ENCODE results near the gene NRF1. TPM values are rescaled to one million over a fixed set of nuclear protein-coding genes. Genes with fewer than 3 reads are reported as not detected.

The NRF1 gene
- total RNA-seq, 1 experiment from 2014 or later = 13.6 TPM

- Histone ChIP-seq H2AFZ (ENCODE audit: low read length) (no peak overlapping the region), H3K36me3 (ENCODE audit: low read depth, low read length) (no peaks in the 10 kb centered on the region; the same call in 1 of the 2 replicates), H3K4me2 (ENCODE audit: low read length) (no peak overlapping the region), H3K4me3 (ENCODE audit: low read length) (no peak overlapping the region), H3K4me1 (ENCODE audit: insufficient read depth, low read length) (peaks cover 4% of the 10 kb centered on the region; the same call in 1 of the 2 replicates), H4K20me1 (ENCODE audit: low read length) (no peaks in the 10 kb centered on the region), H3K9me2 (replicated peaks; ENCODE audit: low read length) (no peaks in the 10 kb centered on the region), H3F3A (ENCODE audit: low read length, unreplicated experiment) (no peaks in the 10 kb centered on the region), H3K27ac (ENCODE audit: low read length) (no peak overlapping the region), H3K79me2 (ENCODE audit: low read length) (no peaks in the 10 kb centered on the region), H3K9ac (ENCODE audit: low read length) (no peak overlapping the region), H3K9me3 (ENCODE audit: low read length) (no peaks in the 10 kb centered on the region), H3K27me3 (ENCODE audit: low read length) (no peaks in the 10 kb centered on the region)
- ChIA-PET POLR2A (ENCODE audit: unreplicated experiment) (interaction anchor here (0.7 kb wide), 1 partner anchor 56 kb away, joined by 4 read pairs; no protein-coding TSS in a partner anchor), CTCF (no interaction called here)
- DNase-seq (no peak), ATAC-seq (no peak)
- no TSS peak for BruUV-seq (replicated peaks)
- TF ChIP-seq CTCF (conservative IDR thresholded peaks at IDR 0.05; ENCODE audit: low read depth, low read length) (no peak), EZH2phosphoT487 (IDR thresholded peaks at IDR 0.05; ENCODE audit: borderline replicate concordance, low read length) (no peak), EZH2 (IDR thresholded peaks at IDR 0.05; ENCODE audit: low read length, unreplicated experiment) (no peak)
- intact Hi-C loops (cut with micrococcal nuclease) = no loop called here
Measured at GRCh38 chr7:129765352-129765751, 153.8 kb downstream of the NRF1 start.

GRCh38 chr7:129767120-129768015 is 155.8 kb downstream of the NRF1 start:
- H3K36me3 ChIP-seq (ENCODE audit: low read depth, low read length) = no peaks in the 10 kb centered on the region; the same call in 1 of the 2 replicates
- no peak for ATAC-seq

GRCh38 chr7:129768614-129769399 is 157.3 kb downstream of the NRF1 start:
- Histone ChIP-seq H3K4me2 (ENCODE audit: low read length) (no peak overlapping the region), H3K79me2 (ENCODE audit: low read length) (peaks cover 26% of the 10 kb centered on the region), H3K9me3 (ENCODE audit: low read length) (no peaks in the 10 kb centered on the region), H3K27ac (ENCODE audit: low read length) (no peak overlapping the region), H3K36me3 (ENCODE audit: low read depth, low read length) (no peaks in the 10 kb centered on the region; the same call in 1 of the 2 replicates), H3K27me3 (ENCODE audit: low read length) (no peaks in the 10 kb centered on the region), H2AFZ (ENCODE audit: low read length) (no peak overlapping the region), H3K4me1 (ENCODE audit: insufficient read depth, low read length) (peaks cover 9% of the 10 kb centered on the region), H3F3A (ENCODE audit: low read length, unreplicated experiment) (no peaks in the 10 kb centered on the region), H3K9ac (ENCODE audit: low read length) (no peak overlapping the region), H4K20me1 (ENCODE audit: low read length) (0 out of 2 replicates have a peak, but pooled peaks cover 5% of the 10 kb centered on the region), H3K4me3 (ENCODE audit: low read length) (no peak overlapping the region), H3K9me2 (replicated peaks; ENCODE audit: low read length) (no peaks in the 10 kb centered on the region)
- BruUV-seq (replicated peaks) = no TSS peak
- CTCF ChIA-PET = interaction anchor here (1.0 kb wide), 1 partner anchor 56 kb away, joined by 3 read pairs; no protein-coding TSS in a partner anchor
- DNase-seq (no peak), ATAC-seq (no peak)
- intact Hi-C loops (cut with micrococcal nuclease) = no loop called here
- TF ChIP-seq EZH2 (IDR thresholded peaks at IDR 0.05; ENCODE audit: low read length, unreplicated experiment) = no peak
- TF ChIP-seq EZH2phosphoT487 (IDR thresholded peaks at IDR 0.05; ENCODE audit: borderline replicate concordance, low read length) = no peak
- no peak for TF ChIP-seq CTCF (conservative IDR thresholded peaks at IDR 0.05; ENCODE audit: low read depth, low read length)
- POLR2A ChIA-PET (ENCODE audit: unreplicated experiment) = no interaction called here

More at GRCh38 chr7:129767120-129768015, 155.8 kb downstream of the NRF1 start:
- intact Hi-C loops (cut with micrococcal nuclease) = no loop called here
- H3K4me2 ChIP-seq (ENCODE audit: low read length) = no peak overlapping the region
- no peaks in the 10 kb centered on the region for H3K9me3 ChIP-seq (ENCODE audit: low read length)
- H3K27ac ChIP-seq (ENCODE audit: low read length) = no peak overlapping the region
- no peak for DNase-seq
- ChIA-PET POLR2A (ENCODE audit: unreplicated experiment) (no interaction called here), CTCF (interaction anchor here (0.6 kb wide), 1 partner anchor 506 kb away, joined by 17 read pairs; no protein-coding TSS in a partner anchor)
- H3K4me3 ChIP-seq (ENCODE audit: low read length) = no peak overlapping the region
- H4K20me1 ChIP-seq (ENCODE audit: low read length) = no peaks in the 10 kb centered on the region
- BruUV-seq (replicated peaks) = no TSS peak
- H3K4me1 ChIP-seq (ENCODE audit: insufficient read depth, low read length) = peaks cover 4% of the 10 kb centered on the region; the same call in 1 of the 2 replicates
- TF ChIP-seq EZH2 (IDR thresholded peaks at IDR 0.05; ENCODE audit: low read length, unreplicated experiment) = no peak
- TF ChIP-seq EZH2phosphoT487 (IDR thresholded peaks at IDR 0.05; ENCODE audit: borderline replicate concordance, low read length) = no peak
- H3K27me3 ChIP-seq (ENCODE audit: low read length) = no peaks in the 10 kb centered on the region
- H3K79me2 ChIP-seq (ENCODE audit: low read length) = peaks cover 12% of the 10 kb centered on the region
- no peaks in the 10 kb centered on the region for H3F3A ChIP-seq (ENCODE audit: low read length, unreplicated experiment)
- H3K9me2 ChIP-seq (replicated peaks; ENCODE audit: low read length) = no peaks in the 10 kb centered on the region
- no peak overlapping the region for H2AFZ ChIP-seq (ENCODE audit: low read length)
- H3K9ac ChIP-seq (ENCODE audit: low read length) = no peak overlapping the region
